Measurements from ENCODE around the gene MAN1C1.

- TF ChIP-seq MXI1 (conservative IDR thresholded peaks at IDR 0.05; ENCODE audit: poor library complexity, severe bottlenecking) (no peak), CTCF (IDR thresholded peaks at IDR 0.05; ENCODE audit: poor library complexity, severe bottlenecking) (no peak), EP300 (conservative IDR thresholded peaks at IDR 0.05; ENCODE audit: poor library complexity, severe bottlenecking) (no peak), SMC3 (conservative IDR thresholded peaks at IDR 0.05; ENCODE audit: poor library complexity) (no peak), EZH2 (IDR thresholded peaks at IDR 0.05; ENCODE audit: borderline replicate concordance, insufficient read depth, low read length, poor library complexity, severe bottlenecking) (no peak), POLR2AphosphoS5 (IDR thresholded peaks at IDR 0.05) (no peak), REST (IDR thresholded peaks at IDR 0.05; ENCODE audit: borderline replicate concordance) (no peak), TAF1 (IDR thresholded peaks at IDR 0.05; ENCODE audit: low read depth) (no peak)
These were observed 29.3 kb upstream of the MAN1C1 start for GRCh38 chr1:25587290-25587689.
